Neuron (in vitro differentiated cells): ENCODE data around the gene FBRSL1.

ENCODE experiments used
- H2AFZ ChIP-seq: one replicate; pipeline ENCODE4 v1.6.1; 2013; ENCODE audit warnings: low read depth, mild to moderate bottlenecking, inconsistent platforms, low read length, moderate library complexity
- H3K27me3 ChIP-seq: one replicate; pipeline ENCODE4 v1.6.1; 2013; ENCODE audit warnings: low read length; ENCODE audit not compliant: insufficient read depth
- H3K36me3 ChIP-seq: one replicate; pipeline ENCODE4 v1.6.1; 2013; ENCODE audit warnings: low read length; ENCODE audit not compliant: insufficient read depth
- H3K4me1 ChIP-seq: one replicate; pipeline ENCODE4 v1.6.1; 2013; ENCODE audit warnings: low read length; ENCODE audit not compliant: insufficient read depth
- H3K4me3 ChIP-seq: 2 replicates; pipeline ENCODE4 v1.5.1; 2013; ENCODE audit warnings: mild to moderate bottlenecking, low read length, moderate library complexity
- H3K9me3 ChIP-seq: one replicate; pipeline ENCODE4 v1.6.1; 2013; ENCODE audit warnings: low read length

The FBRSL1 gene

DNA sequence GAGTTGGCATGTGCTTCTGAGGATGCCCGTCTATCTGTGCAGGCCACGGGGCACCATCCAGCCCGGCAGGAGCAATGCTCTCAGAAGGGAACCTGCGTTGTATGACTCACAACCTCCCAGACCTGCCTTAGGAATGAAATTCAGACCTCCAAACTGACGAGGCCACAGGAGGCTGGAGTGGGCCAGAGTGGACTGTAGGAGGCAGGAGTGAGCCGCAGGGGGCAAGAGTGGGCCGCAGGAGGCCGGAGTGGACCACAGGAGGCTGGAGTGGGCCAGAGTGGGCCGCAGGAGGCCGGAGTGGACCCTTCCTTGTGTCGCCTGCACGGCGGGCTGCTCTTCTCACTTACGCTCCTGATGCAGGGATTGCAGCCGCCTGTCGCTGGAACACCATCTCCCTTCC lies 11.1 kb upstream of the FBRSL1 start:
- Histone ChIP-seq H2AFZ (no peak overlapping the region), H3K9me3 (peaks cover 7% of the 10 kb centered on the region), H3K36me3 (no peaks in the 10 kb centered on the region), H3K4me3 (no peak overlapping the region), H3K4me1 (no peaks in the 10 kb centered on the region), H3K27me3 (peaks cover 18% of the 10 kb centered on the region)

DNA sequence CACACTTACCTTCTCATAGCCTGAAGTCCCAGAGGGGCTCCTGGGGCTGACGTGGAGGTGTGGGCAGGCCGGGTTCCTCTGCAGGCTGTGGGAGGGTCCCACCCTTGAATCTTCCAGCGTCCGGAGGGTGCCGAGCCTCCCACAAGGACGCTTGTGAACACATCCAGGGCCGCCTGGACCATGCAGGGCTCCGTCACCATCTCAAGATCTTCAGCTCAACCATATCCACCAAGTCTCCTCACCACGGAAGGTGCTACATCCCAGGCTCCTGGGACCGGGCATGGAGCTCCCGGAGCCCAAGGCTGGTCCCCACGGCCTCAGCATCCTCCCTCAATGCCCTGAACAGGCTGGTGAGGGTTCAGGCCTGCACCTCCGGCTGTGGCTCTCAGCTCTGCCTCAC lies 10.7 kb upstream of the FBRSL1 start:
- no peak overlapping the region for H2AFZ ChIP-seq
- no peaks in the 10 kb centered on the region for H3K36me3 ChIP-seq
- peaks cover 5% of the 10 kb centered on the region for H3K9me3 ChIP-seq
- no peaks in the 10 kb centered on the region for H3K4me1 ChIP-seq
- H3K27me3 ChIP-seq = peaks cover 18% of the 10 kb centered on the region
- H3K4me3 ChIP-seq = no peak overlapping the region

DNA sequence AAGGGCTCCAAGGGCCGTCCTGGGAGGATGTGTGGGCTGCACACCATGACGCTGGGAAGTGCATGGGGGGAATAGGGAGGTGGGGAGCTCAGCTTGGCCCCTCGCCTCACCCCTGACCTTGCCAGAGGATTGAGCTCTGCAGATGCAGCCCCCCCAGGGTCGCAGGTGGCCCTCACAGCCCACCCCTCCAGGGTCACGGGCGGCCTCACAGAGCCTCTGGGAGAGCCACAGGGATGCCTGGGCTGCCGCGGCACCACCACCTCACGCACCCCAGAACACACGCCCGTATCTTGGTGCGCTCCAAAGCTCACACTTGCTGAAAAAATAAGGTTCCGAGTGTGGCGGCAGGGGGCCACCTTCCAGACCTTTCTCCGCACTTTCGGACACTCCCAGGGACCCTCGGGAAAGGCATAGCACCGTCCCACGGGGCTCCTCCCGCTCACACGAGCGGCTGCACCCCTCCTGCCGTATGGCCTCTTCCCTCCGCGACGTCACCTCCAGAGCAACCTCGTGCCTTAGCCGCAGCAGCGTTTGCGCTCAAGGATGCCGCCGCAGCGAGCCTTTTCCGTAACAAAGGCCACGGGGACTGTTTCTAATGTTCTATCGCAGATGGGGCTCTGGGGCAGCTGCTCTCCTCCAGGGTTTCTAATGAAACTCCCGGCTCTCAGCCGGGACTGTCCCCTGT lies 9.9 kb upstream of the FBRSL1 start:
- H3K4me1 ChIP-seq = no peaks in the 10 kb centered on the region
- no peaks in the 10 kb centered on the region for H3K36me3 ChIP-seq
- H3K9me3 ChIP-seq = peaks cover 5% of the 10 kb centered on the region
- H2AFZ ChIP-seq = no peak overlapping the region
- H3K27me3 ChIP-seq = peaks cover 22% of the 10 kb centered on the region
- H3K4me3 ChIP-seq = no peak overlapping the region

DNA sequence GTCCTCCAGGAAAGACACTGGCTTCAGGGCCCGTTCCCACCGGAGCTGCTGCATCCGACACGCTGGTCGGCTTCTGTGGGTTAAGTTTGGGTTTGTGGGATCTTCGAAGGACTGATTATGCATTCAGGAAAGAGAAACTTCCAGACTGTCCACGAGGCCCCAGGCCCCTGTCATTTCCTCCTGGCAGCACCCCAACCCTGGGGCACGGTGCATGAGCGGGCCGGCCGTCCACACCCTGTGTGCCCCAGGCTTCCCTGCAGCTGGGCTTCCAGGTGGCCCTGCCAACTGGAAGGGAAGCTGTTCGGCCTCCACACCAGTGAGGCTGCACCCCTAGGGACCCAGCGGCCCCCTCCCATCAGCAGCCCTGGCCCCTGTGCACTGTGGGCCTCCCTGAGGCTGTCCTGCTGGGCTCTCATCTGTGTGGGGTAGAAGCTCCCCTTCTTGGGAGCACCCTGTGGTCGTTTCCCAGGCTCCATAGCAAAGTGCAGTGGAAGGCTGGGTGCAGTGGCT lies 9.3 kb upstream of the FBRSL1 start:
- no peak overlapping the region for H3K4me3 ChIP-seq
- H3K9me3 ChIP-seq = peaks cover 5% of the 10 kb centered on the region
- peaks cover 28% of the 10 kb centered on the region for H3K27me3 ChIP-seq
- H3K4me1 ChIP-seq = no peaks in the 10 kb centered on the region
- no peaks in the 10 kb centered on the region for H3K36me3 ChIP-seq
- H2AFZ ChIP-seq = no peak overlapping the region

DNA sequence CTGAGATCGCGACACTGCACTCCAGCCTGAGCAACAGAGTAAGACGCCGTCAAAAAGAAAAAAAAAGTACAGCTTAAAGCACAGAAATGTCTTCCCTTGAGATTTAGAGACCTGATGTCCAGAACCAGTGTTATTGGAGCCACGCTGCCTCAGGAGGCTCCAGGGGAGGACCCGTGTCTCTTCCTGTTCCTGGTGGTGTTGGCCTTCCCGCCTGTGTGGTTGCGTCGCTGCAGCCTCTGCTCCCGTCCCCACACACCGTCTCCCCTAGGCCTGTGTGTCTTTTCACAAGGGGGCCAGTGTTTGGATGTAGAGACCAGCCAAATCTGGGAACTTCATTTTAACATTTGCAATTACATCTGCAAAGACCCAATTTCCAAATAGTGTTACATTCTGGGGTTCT lies 8.6 kb upstream of the FBRSL1 start:
- H3K36me3 ChIP-seq = no peaks in the 10 kb centered on the region
- peaks cover 35% of the 10 kb centered on the region for H3K27me3 ChIP-seq
- no peak overlapping the region for H3K4me3 ChIP-seq
- H3K9me3 ChIP-seq = peaks cover 5% of the 10 kb centered on the region
- no peaks in the 10 kb centered on the region for H3K4me1 ChIP-seq
- no peak overlapping the region for H2AFZ ChIP-seq

DNA sequence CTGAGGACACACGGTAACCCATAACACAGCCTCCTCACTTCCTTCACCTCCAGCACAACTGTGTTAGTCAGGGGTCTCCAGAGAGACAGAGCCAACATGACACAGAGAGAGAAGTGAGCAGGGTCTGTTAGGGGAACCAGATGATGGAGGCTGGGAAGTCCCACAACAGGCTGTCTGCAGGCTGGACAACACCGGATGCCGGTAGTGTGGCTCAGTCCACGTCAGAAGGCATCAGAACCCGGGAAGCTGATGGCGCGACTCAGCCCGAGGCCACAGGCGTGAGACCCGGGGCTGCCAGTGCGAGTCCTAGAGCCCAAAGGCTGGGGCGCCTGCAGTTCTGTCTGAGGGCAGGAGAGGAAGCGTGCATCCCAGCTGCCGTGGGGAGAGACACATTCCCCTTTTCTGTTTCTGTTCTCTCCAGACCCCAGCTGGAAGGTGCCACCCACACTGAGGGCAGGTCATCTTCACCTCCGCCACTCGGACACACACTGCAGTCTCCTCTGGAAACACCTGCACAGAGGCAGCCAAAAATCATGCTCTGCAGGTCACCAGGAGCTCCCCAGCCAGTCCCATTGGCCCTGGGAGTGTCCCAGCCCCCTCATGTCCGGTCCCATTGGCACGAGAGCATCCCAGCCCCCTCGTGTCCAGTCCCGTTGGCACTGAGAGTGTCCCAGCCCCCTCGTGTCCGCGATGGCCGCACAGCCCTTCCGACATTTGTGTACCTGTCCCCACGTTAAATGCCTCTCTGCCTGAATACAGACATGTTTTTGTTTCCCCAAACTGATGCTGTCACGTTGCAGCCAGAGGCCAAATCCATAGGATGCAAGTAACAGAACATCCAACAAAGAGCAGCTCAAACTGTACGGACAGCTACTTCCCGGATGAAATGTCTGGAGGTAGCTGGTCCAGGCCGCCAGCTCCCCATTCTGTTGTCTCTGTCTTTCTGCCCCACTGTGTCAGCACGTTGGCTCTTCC lies 7.9 kb upstream of the FBRSL1 start:
- peaks cover 41% of the 10 kb centered on the region for H3K27me3 ChIP-seq
- H3K4me1 ChIP-seq = no peaks in the 10 kb centered on the region
- no peak overlapping the region for H2AFZ ChIP-seq
- H3K4me3 ChIP-seq = no peak overlapping the region
- H3K9me3 ChIP-seq = peaks cover 3% of the 10 kb centered on the region
- no peaks in the 10 kb centered on the region for H3K36me3 ChIP-seq

DNA sequence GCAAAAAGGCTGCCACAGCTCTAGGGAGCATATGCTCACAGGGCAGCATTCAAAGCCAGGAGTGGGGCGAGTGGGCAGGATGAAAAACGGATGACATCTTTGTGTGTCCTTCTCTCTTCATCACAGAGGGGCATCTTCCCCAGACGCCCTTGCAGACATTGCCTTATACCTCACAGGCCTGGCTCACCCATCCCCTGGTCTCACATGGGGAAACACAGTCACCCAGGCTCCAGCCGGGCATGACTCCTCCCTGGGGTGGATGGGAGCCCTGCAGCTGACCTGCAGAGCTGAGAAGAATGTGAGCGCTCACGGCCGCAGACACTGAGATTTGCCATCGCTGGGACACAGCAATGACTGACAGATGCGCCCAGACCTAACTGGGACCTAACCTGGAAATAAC lies 7.2 kb upstream of the FBRSL1 start:
- Histone ChIP-seq H3K36me3 (no peaks in the 10 kb centered on the region), H2AFZ (no peak overlapping the region), H3K4me3 (no peak overlapping the region), H3K27me3 (peaks cover 44% of the 10 kb centered on the region), H3K9me3 (peaks cover 1% of the 10 kb centered on the region), H3K4me1 (no peaks in the 10 kb centered on the region)

DNA sequence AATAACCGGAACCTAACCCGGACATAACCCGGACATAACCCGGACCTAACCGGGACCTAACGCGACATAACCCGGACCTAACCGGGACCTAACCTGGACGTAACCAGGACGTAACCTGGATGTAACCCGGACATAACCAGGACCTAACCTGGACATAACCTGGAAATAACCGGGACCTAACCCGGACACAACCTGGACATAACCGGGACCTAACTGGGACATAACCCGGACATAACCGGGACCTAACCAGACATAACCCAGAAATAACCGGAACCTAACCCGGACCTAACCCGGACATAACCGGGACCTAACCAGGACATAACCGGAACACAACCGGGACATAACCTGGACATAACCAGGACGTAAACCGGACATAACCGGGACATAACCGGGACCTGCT lies 6.7 kb upstream of the FBRSL1 start:
- no peaks in the 10 kb centered on the region for H3K36me3 ChIP-seq
- peaks cover 1% of the 10 kb centered on the region for H3K9me3 ChIP-seq
- peaks cover 44% of the 10 kb centered on the region for H3K27me3 ChIP-seq
- H2AFZ ChIP-seq = no peak overlapping the region
- H3K4me3 ChIP-seq = no peak overlapping the region
- H3K4me1 ChIP-seq = no peaks in the 10 kb centered on the region

DNA sequence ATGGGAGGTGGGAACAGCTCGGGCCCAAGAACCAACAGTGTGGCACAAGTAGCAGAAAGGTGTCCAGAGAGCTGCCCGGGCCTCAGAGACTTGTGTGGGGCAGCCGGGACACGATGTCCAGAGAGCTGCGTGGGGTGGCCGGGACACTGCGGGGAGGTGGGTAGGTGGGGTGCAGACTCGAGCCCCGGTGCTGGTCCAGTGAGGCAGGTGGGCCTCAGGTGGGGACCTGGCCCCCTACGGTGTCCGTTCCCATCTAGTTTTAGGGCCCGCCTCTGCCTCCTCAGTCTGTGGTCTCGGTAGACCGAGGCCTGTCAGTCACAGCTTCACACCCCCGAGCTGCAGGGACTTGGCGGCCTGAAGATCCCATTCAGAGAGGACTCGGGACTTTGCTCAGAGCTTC lies 6.3 kb upstream of the FBRSL1 start:
- no peak overlapping the region for H3K4me3 ChIP-seq
- peaks cover 47% of the 10 kb centered on the region for H3K27me3 ChIP-seq
- peaks cover 1% of the 10 kb centered on the region for H3K9me3 ChIP-seq
- H2AFZ ChIP-seq = no peak overlapping the region
- H3K4me1 ChIP-seq = peaks cover under 1% of the 10 kb centered on the region
- no peaks in the 10 kb centered on the region for H3K36me3 ChIP-seq

DNA sequence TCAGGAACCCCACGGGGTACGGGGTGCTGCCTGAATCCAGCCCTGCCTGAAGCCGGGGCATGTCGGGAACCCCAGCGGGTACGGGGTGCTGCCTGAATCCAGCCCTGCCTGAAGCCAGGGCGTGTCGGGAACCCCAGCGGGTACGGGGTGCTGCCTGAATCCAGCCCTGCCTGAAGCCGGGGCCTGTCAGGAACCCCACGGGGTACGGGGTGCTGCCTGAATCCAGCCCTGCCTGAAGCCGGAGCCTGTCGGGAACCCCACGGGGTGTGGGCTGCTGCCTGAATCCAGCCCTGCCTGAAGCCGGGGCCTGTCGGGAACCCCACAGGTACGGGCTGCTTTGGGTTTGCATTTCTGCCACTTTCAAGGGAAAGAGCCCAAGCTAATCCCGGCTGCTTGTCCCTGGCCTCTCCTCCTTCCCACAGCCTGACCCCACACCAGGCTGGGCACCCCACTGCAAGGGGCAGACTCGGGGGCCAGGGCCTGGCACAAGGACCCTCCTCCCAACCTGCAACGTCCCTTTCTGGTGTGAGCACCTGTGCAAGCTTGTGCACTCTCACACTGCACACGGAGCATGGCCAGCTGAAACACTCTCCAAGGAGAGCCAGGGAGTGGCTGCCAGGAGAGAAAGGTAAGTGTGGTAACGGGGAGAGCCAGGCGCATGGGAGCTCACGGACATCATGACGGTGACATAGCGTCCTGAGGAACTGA lies 5.6 kb upstream of the FBRSL1 start:
- Histone ChIP-seq H3K36me3 (no peaks in the 10 kb centered on the region), H3K4me3 (no peak overlapping the region), H3K27me3 (peaks cover 53% of the 10 kb centered on the region), H2AFZ (no peak overlapping the region), H3K9me3 (peaks cover 1% of the 10 kb centered on the region), H3K4me1 (peaks cover 5% of the 10 kb centered on the region)

DNA sequence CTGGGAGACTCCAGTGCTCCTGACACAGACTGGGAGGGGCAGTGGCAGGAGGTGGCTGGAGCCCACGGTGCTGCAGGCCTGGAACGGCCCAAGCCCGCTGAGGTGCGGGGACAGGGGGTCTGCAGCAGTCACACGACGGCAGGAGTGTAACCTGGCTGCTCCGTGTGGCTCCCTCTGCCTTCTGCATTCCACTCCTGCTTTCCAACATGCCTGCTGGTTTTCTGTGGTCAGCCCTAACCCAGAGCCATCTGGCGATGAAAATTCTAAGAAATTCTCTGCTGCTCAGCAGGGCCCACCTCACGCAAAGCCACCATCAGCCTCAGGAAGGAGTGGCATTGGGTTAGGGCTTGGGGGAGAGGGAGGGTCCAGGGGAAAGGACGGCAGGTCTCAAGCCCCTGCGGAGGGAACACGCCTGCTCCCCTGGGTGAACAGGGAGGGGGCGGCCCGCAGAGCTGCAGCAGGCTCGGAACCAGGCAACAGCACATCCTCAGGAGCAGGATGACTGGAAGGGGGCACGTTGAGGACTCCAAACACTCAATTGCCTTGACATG lies 5.0 kb upstream of the FBRSL1 start:
- Histone ChIP-seq H3K4me1 (peaks cover 5% of the 10 kb centered on the region), H3K9me3 (peaks cover 1% of the 10 kb centered on the region), H3K27me3 (peaks cover 49% of the 10 kb centered on the region), H3K4me3 (no peak overlapping the region), H3K36me3 (no peaks in the 10 kb centered on the region), H2AFZ (no peak overlapping the region)

DNA sequence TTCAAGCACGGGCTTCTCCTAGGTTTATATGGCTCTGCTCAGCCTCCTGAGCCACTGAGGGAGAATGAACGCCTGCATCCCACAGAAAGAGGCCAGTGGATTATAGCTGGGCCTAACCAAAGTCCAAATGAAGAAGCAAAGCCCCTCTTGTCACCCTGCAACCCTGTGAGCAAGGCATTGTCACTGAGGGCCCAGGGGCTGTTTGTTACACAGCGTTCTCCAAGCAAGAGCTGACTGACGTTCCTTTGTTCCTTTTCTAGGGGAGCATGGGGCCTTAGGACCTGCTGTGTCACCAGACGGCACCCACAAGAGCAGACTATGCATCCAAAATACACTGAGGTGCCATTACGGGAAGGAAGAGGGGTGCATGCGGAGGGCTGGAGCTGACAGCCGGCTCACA lies 4.3 kb upstream of the FBRSL1 start:
- H3K4me1 ChIP-seq = peaks cover 5% of the 10 kb centered on the region
- H3K36me3 ChIP-seq = no peaks in the 10 kb centered on the region
- no peak overlapping the region for H3K4me3 ChIP-seq
- H2AFZ ChIP-seq = no peak overlapping the region
- H3K27me3 ChIP-seq = peaks cover 49% of the 10 kb centered on the region
- H3K9me3 ChIP-seq = no peaks in the 10 kb centered on the region
